ENCODE measurements around the gene DELE1. TPM values are rescaled to one million over a fixed set of nuclear protein-coding genes. Genes with fewer than 3 reads are reported as not detected.
A peak's percentile ranks its signal among the peaks of the same experiment; 100 is the strongest.

DELE1 gene
- total RNA-seq, 3 donors from 2014 or later (not counting 1 experiment from before 2014, with no cell fraction given) = 106 to 125 (median 115) TPM

GRCh38 chr5:141954194-141954593 is 30.5 kb downstream of the DELE1 start:
- peak in 1 of 3 donors; percentile 56 for ATAC-seq
- no peaks in the 10 kb centered on the region for H3K36me3 Mint-ChIP-seq

GRCh38 chr5:141957367-141957996 is 33.8 kb downstream of the DELE1 start:
- intact Hi-C loops (cut with micrococcal nuclease) = no loop called here
- Histone ChIP-seq H3K4me1 (ENCODE audit: control insufficient read depth, insufficient read depth, low read length) (peaks cover 41% of the 10 kb centered on the region), H3K4me3 (ENCODE audit: low read length) (no peak overlapping the region), H3K9me3 (ENCODE audit: control insufficient read depth, insufficient read depth, low read length) (no peaks in the 10 kb centered on the region), H3K27me3 (ENCODE audit: control insufficient read depth, insufficient read depth, low read length) (no peaks in the 10 kb centered on the region), H3K36me3 (ENCODE audit: control insufficient read depth, insufficient read depth, low read length) (no peaks in the 10 kb centered on the region), H3K27ac (ENCODE audit: low read length) (no peak overlapping the region)
- Mint-ChIP-seq H3K36me3 (no peaks in the 10 kb centered on the region), H3K27ac (peak overlapping the region in 1 of 2 donors; percentile 77), H3K4me1 (peaks cover 43 to 44% of the 10 kb centered on the region in 2 donors), H3K4me3 (no peak overlapping the region), H3K27me3 (ENCODE audit: low read depth in 2 of 2) (no peaks in the 10 kb centered on the region), H3K9me3 (no peaks in the 10 kb centered on the region)
- no peak for ATAC-seq
- no peak for DNase-seq
- no peak for TF ChIP-seq CTCF (IDR thresholded peaks at IDR 0.05)
- 72% methylated on average over 16 of the region's 16 CpGs for WGBS (ENCODE audit: insufficient coverage)

More at GRCh38 chr5:141954194-141954593, 30.5 kb downstream of the DELE1 start:
- Mint-ChIP-seq H3K27ac (no peak overlapping the region), H3K9me3 (no peaks in the 10 kb centered on the region), H3K4me3 (no peak overlapping the region), H3K4me1 (peaks cover 19 to 31% of the 10 kb centered on the region in 2 donors), H3K27me3 (ENCODE audit: low read depth in 2 of 2) (peaks cover 0 to 4% of the 10 kb centered on the region in 2 donors)
- Histone ChIP-seq H3K9me3 (ENCODE audit: control insufficient read depth, insufficient read depth, low read length) (no peaks in the 10 kb centered on the region), H3K36me3 (ENCODE audit: control insufficient read depth, insufficient read depth, low read length) (no peaks in the 10 kb centered on the region), H3K4me3 (ENCODE audit: low read length) (no peak overlapping the region), H3K27me3 (ENCODE audit: control insufficient read depth, insufficient read depth, low read length) (no peaks in the 10 kb centered on the region), H3K4me1 (ENCODE audit: control insufficient read depth, insufficient read depth, low read length) (peaks cover 15% of the 10 kb centered on the region), H3K27ac (ENCODE audit: low read length) (no peak overlapping the region)
- 88% methylated on average over 2 of the region's 2 CpGs for whole genome bisulfite sequencing (ENCODE audit: insufficient coverage)
- no peak for DNase-seq
- intact Hi-C loops (cut with micrococcal nuclease) = no loop called here
- no peak for TF ChIP-seq CTCF (IDR thresholded peaks at IDR 0.05)

- peak in 1 of 2 donors; percentile 23 for DNase-seq
- 6% methylated on average over 7 of the region's 7 CpGs for WGBS (ENCODE audit: insufficient coverage)
- H3K4me3 ChIP-seq (ENCODE audit: low read length) = no peak within 1 kb of the TSS
Observed at GRCh38 chr5:141958113-141958512, 34.4 kb downstream of the DELE1 start, which contains the start of gene PCDH12. PCDH12 (minus strand) TSS chr5:141958202; CDS start chr5:141957851, 351 bp downstream.

More at GRCh38 chr5:141958113-141958512, 34.4 kb downstream of the DELE1 start, which contains the start of gene PCDH12:
- H3K9me3 ChIP-seq (ENCODE audit: control insufficient read depth, insufficient read depth, low read length) = no peaks in the 10 kb centered on the region
- peaks cover 41% of the 10 kb centered on the region for H3K4me1 ChIP-seq (ENCODE audit: control insufficient read depth, insufficient read depth, low read length)
- no peak for ATAC-seq
- H3K27ac Mint-ChIP-seq = peak within 1 kb of the TSS in 1 of 2 donors; percentile 77
- H3K27me3 ChIP-seq (ENCODE audit: control insufficient read depth, insufficient read depth, low read length) = no peaks in the 10 kb centered on the region
- TF ChIP-seq CTCF (IDR thresholded peaks at IDR 0.05) = no peak
- H3K4me3 Mint-ChIP-seq = peak within 1 kb of the TSS; percentile 41
- peaks cover 43 to 44% of the 10 kb centered on the region in 2 donors for H3K4me1 Mint-ChIP-seq
- no peaks in the 10 kb centered on the region for H3K36me3 ChIP-seq (ENCODE audit: control insufficient read depth, insufficient read depth, low read length)
- no peaks in the 10 kb centered on the region for H3K9me3 Mint-ChIP-seq
- H3K36me3 Mint-ChIP-seq = no peaks in the 10 kb centered on the region
- no peaks in the 10 kb centered on the region for H3K27me3 Mint-ChIP-seq (ENCODE audit: low read depth in 2 of 2)
- no peak within 1 kb of the TSS for H3K27ac ChIP-seq (ENCODE audit: low read length)
- intact Hi-C loops (cut with micrococcal nuclease) = loop anchor here (1.0 kb wide), 1 partner anchor 30 kb away; no protein-coding TSS in a partner anchor

All from natural killer cell (primary cell).